Right hindlimb (tissue), 1 donor: ENCODE measurements around the gene PNPLA2.

Experiments used
- DNase-seq: peaks from one replicate; pipeline ENCODE4 v3.0.0-alpha.2; 2018

PNPLA2 gene

DNA sequence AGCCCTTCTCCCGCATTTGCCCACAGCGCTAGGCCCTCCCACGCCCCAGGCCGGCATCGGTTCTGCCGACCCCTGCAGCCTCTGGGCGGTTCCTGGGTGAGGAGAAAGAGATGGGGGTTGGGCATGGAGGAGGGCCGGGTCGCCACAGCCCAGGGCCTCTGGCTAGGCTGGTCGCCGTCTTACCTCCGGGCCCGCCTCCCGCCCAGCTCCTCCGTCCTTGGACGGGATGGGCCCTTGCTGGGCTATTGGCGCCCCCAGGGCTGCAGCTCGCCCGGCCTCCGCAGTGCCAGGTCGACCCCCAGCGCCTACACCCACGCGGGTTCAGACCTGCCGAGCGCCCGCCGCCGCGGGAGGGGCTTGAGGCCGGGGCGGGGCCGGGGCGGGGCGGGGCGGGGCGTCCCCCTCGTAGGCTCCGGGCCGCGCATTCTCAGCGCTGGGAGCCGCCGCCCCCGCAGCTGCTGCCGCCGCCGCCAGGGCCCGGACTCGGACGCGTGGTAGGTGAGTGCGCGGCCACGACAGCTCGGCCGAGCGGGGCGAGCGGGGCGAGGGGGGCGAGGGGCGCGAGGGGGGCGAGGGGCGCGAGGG is 13.9 kb downstream of the PNPLA2 start, which contains the start of gene CD151:
Gene CD151 (plus strand): TSS at position 424 of the 585 bp plus-strand sequence. CDS start 3,118 bp downstream, outside the sequence.
- peak; percentile 83 for DNase-seq

DNA sequence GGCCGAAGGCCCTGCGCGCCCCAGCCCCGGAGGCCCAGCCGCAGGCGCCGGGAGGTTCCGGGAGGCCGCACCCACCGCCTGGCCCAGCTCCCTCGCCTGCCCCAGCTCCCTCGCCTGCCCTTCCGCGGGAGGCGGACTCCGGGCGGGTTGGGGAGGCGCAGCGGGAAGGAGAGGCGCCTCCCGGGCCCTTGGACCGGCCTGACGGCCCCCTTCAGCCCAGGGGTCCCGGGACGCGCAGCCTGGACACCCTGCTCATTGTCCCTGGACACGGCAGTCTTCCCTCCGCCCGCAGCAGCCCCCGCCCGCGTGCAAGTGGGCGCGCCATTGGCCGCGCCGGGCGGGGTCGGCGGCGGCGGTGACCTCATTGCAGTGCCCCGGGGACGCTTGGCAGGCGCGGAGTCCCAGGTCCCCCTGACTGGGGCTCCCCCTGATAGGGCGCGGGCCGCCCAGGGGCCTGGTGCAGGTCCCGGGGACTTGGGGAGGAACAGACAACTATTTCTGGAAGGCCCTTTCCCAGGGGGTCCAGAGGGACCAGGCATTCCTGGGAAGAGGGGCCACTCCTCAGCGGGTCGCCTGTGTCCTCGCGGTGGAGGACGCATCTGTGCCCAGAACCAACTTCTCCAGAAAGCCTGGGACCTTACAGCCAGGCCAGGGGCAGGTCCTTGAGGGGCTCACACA is 14.5 kb downstream of the PNPLA2 start:
- no peak for DNase-seq

DNA sequence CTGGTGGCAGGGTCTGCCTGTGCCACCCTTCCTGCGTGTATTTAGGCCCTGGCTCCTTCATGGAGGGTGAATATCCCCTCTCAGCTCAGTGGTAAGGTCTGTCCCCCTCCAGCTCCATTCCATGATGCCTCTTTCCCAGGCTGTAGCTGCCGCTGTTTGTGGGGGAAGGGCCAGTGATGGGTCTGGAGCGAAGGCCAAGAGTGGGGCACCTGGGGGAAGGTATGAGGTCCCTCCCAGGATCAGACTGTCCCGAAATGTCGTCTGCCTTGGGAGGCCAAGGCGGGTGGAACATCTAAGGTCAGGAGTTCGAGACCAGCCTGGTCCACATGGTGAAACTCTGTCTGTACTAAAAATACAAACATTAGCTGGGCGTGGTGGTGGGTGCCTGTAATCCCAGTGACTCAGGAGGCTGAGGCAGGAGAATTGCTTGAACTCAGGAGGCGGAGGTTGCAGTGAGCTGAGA is 15.2 kb downstream of the PNPLA2 start:
- DNase-seq, result no peak

GRCh38 chr11:834371-835316 is 15.9 kb downstream of the PNPLA2 start:
- DNase-seq, result no peak

GRCh38 chr11:836274-836673 is 17.6 kb downstream of the PNPLA2 start:
- DNase-seq, result no peak

DNA sequence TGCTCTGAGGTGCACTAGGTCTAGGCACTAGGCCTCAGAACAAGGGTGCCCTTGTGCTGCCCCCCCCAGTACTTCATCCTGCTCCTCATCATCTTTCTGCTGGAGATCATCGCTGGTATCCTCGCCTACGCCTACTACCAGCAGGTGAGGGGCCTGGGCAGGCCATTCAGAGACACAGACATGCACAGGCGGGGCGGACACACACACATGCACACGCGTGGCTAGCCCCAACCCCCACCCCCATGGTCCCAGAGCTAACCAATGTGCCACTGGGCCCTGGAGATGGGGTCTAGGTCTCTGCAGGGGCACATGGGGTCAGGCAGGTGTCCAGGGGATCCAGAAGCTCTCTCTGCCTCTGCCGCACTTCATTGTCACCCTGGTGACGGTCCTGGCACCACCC is 18.0 kb downstream of the PNPLA2 start:
- DNase-seq, result no peak

- no peak for DNase-seq
These were observed 18.7 kb downstream of the PNPLA2 start for GRCh38 chr11:837189-837989.

DNA sequence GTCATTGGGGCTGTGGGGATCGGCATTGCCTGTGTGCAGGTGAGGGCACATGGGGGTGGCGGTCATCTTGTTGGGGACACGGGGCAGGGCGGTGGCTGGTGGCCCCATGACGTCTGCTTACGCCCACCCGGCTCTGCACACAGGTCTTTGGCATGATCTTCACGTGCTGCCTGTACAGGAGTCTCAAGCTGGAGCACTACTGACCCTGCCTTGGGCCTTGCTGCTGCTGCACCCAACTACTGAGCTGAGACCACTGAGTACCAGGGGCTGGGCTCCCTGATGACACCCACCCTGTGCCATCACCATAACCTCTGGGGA is 19.2 kb downstream of the PNPLA2 start:
- DNase-seq, result no peak

- DNase-seq, result no peak
These were observed 19.9 kb downstream of the PNPLA2 start for GRCh38 chr11:838441-839279.

GRCh38 chr11:839280-839623 is 20.5 kb downstream of the PNPLA2 start:
- no peak for DNase-seq

DNA sequence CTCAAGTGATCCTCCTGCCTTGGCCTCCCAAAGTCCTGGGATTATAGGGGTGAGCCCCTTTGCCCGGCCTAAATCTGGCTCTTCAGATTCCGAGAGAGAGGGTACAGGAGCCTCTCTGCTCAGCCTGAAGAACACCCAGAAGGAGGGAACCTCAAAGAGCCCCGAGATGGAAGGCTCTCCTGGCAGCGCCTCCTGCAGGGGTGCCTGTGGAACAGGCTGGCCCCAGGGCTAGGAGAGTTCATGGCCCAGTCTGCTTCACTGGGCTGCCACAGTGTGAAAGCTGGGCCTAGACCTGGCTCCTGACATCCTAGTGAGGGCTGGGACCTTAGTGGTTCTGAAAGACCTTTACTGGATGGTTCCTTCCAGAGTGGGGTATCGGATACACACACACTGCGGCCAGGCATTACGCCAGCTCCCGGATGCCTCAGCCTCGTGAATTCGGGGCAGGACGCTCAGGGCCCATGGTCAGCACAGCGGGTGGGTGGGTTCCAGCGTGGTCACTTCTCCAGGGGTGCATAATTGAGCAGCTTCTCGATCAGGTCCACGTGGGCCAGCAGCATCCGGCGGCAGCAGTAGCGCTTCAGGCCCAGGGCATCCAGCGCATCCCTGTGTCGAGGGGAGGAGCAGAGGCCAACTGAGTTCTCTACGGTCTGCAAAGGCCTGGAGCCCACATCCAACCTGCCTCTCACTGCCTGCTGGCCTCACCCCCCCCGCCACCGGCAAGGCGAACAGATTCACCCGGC is 21.3 kb downstream of the PNPLA2 start:
- no peak for DNase-seq

GRCh38 chr11:841981-842369 is 23.3 kb downstream of the PNPLA2 start:
- no peak for DNase-seq

DNA sequence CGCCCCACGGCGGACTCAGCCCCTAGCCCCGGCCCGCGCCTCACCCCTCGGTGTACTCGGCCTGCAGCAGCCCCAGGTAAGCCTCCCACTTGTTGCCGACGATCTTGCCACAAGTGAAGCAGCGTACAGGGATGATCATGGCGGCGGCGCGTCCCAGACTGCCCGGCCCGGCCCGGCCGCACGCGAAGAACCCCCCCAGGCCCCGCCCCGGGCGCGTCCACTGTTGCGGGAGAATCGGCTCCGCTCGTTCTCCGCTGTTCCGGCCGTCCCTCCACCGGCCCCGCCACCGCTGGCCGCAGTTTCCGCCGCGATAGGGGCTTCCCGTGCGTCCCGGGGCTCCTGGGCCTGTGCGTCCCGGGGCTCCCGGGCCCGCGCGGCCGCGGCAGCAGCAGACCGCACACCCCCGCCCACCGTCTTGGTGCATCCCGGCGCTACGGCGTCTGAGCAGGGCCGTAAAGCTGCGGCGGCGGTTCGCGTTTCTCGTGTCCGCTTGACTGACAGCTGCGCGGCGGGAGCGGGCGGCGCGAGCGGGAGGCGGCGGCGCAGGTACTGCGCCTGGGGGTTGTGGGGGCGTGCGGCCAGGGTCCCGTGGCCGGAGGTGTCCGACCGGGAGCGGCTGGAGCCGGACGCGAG is 23.8 kb downstream of the PNPLA2 start, which contains the start of the genes POLR2L and TSPAN4:
Gene POLR2L (minus strand): TSS at position 160 of the 633 bp plus-strand sequence. CDS start 21 bp downstream, at position 139.
Gene TSPAN4 (plus strand): TSS at position 483 of the 633 bp plus-strand sequence. CDS start 7,453 bp downstream, outside the sequence.
- DNase-seq, result peak; percentile 91

DNA sequence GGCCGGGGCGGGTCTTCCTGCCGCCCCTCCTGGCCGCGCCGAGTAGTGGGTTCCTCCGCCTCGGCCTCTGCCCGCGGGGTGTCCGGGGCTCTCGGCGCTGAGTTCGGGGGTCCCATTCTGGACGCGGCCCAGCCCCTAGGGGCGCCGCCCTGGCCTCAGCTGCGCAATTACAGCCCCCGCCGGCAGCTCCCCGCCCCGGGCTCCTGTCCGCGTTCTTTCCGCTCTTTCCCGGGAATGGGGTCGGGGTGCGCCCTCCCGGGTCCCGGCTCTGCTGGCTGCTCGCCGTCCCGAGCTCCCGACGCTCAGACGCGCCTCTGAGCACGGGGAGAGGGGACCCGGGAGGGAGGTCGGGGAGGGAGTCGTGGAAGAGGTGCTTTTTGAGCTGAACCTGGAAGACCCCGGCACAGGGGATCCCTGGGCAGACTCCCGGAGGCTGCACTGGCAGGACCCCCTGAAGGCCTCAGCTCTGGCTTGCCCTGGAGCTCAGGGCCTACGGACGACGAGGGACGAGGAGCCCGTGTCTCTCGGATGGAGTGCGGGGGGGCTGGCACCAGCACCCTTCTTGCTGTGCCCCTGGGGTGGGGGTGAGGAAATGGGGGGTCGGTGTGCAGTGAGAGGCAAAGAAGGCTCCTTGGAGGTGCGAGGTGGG is 24.5 kb downstream of the PNPLA2 start:
- no peak for DNase-seq

DNA sequence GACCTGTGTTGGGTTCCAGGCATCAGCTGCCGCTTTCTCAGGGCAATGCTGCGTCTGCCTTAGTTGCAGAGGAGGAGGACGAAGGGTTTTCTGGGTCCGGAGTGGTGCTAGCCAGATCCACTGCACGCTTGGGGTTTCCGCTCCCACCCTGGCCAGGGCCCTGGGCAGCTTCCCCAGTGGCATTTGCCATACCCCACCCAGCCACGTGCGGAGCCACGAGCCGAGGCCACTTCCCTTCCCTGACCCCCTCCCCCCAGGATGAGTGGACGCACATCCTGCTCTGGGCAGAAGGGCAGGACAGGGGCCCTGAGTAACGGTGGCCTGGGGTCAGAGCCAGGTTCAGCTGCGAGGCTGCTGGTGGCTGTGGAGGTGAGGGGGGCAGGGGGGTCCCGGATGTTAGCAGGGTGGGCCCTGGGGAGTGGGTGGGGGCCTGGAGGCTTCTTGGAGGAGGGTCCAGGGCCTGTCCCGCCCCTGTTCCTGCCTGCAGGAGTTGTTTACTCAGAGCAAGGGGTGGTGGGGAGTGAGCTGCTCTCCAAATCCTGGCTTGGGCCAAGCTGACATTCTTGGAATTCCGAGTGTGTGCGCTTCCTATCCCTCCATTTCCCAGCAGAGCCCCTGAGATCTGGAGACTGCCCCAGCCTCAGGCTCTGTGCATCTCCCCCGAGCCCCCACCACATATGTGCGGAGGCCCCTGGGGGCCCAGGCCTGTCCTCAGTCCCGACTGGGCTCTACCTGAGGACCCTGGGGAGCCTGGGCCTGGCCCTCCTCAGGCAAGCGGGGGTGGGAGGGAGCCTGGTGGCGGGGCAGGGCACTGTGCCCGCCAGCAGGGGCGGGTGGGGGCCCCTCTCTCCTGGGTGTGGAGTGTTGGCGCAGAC is 25.3 kb downstream of the PNPLA2 start:
- peak; percentile 92 for DNase-seq

GRCh38 chr11:844693-845644 is 26.3 kb downstream of the PNPLA2 start:
- DNase-seq, result peak; percentile 96

DNA sequence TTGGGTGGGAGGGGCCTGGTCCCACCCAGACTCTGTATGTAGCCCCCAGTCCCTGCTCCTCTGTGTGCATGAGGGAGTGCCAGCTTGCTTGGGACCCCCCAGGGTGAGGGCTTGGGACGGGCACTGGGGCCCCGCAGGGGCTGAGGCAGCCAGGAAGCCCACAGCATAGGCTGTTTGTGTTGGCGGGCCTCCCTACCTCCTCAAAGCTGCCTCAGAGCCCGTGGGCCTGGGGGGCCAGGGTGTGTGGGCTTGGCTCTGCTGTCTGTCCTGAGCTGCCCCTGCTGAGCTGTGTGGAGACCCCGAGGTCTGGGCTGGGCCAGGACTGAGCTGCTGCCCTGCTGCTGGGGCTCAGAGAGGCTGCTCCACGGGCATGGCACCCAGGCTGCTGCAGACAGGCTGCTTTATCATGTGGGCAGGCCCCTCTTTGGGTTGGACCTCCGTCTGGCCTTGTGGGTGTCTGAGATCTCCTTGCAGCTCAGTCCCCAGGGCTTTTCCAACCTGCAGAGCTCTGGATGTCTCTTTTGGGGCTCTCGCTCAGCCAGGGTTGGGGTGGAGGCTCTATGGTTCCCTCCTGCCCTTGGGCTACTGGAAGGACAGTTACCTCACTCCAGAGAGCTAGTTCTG is 27.3 kb downstream of the PNPLA2 start:
- peak; percentile 73 for DNase-seq
